Esophagus mucosa (tissue), 1 donor: ENCODE data around the gene MAPKAP1. TPM values are rescaled to one million over a fixed set of nuclear protein-coding genes. Genes with fewer than 3 reads are reported as not detected.

Source experiments
- ATAC-seq: fragments of 200-7000 bp; cut with Tn5 transposase; one replicate; pipeline ENCODE4 v1.9.1; 2020
- total RNA-seq: library from RNA; stranded (reverse); gene quantifications from one replicate; pipeline ENCODE4 v1.2.4, GENCODE V29; 2023
- donor health status: DM: yes; HTN: yes; CAD: no.

MAPKAP1 gene
- total RNA-seq, 1 donor from 2014 or later, result 57.1 TPM

DNA sequence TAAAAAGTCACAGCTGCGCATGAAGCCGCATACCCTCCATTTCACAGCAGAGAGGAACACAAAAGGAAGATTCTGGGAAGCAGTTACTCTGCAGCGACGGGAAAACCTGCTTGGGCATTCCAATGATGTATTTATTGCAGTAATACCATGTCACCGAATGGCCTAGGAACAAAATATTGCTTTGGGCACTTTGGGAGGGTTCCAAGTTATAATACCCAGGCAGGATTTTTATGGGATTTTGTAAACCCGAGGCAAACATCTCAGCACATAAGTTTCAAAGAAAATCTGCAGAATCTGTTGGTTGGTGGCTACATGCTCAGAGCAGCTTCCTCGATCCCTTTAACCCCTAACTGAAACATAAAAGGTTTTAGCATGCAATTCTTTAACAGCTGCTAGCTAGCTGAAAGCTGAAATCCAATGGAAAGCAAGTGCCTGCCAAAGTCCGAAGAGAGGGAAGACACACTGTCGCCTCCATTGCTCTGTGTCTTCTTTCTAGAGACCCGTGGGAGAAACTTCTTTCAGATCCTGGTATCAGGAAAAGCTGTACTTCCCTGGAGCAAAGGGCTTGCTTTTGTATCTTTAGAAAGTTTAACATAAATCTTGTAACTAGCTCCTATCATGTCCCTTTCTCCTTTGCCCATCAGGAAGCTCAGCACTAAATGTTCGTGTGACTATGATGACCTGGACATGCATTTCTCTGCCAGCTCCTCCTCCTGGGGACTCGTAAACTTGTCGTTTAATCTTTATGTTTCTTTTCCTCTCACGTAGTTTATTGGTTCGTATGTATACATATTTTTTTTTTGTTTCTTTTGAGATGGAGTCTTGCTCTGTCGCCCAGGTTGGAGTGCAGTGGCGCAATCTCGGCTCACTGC, 195.0 kb downstream of the MAPKAP1 start:
- ATAC-seq, result no peak

- no peak for ATAC-seq
Observed at GRCh38 chr9:125510980-125511379, 196.0 kb downstream of the MAPKAP1 start.

DNA sequence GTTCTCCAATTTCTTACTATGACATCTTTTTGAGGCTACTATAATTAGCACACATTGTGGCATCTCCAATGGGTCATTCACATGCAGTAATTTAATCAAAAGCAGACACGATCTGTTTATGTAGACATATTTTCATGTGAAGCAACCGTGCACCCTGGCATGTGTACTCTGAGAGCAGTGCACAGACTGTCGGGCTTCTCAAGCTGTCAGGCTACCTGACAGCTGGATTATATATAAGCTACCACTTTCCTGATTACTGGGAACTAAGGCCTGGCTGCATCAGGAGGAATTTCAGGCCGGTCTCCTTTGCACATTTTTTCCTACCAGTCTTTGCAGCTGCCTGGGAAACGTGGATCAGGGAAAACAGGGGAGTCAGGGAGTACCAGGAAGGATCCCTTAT, 197.5 kb downstream of the MAPKAP1 start:
- no peak for ATAC-seq

- no peak for ATAC-seq
Observed at GRCh38 chr9:125508249-125508648, 198.8 kb downstream of the MAPKAP1 start.

- no peak for ATAC-seq
Observed at GRCh38 chr9:125507226-125507625, 199.8 kb downstream of the MAPKAP1 start.

DNA sequence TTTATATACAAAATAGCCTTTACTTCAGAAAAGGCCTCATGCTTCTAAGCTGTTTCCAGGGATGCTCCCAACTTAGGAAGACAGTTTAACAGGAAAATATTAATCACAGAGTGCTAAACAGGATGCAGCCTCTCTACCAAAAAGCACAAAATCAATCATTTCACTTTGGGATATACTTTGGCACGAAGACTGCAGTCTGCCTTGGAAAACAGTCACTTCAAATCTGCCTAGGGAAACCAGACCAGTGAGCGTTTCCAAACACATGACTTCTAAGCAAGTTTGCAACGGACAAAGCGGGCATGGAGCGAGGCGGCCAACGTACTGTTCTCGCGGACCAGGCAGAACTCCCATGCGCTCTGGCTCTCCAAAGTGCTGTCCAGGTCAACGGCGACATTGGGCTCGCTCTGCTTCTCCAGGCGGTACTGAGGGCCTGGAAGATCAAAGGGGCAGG, 201.0 kb downstream of the MAPKAP1 start:
- no peak for ATAC-seq

DNA sequence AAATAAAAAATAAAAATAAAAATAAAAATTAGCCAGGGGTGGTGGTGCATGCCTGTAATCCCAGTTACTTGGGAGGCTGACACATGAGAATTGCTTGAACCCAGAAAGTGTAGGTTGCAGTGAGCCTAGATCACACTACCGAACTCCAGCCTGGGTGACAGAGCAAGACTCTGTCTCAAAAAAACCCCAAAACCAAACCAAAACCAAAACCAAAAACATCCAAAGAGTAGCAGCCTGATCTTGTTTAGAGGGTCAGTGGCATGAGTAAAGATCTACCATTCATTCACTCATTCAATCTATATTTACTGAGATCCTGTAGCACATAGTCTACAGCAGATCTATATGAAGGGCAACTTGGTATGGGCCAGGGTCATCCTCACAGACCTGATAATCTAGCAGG, 202.4 kb downstream of the MAPKAP1 start:
- no peak for ATAC-seq

- ATAC-seq, result no peak
Observed at GRCh38 chr9:125497906-125498305, 209.1 kb downstream of the MAPKAP1 start.

GRCh38 chr9:125497478-125497877, 209.5 kb downstream of the MAPKAP1 start:
- ATAC-seq, result no peak

- no peak for ATAC-seq
Observed at GRCh38 chr9:125496313-125496834, 210.6 kb downstream of the MAPKAP1 start.

DNA sequence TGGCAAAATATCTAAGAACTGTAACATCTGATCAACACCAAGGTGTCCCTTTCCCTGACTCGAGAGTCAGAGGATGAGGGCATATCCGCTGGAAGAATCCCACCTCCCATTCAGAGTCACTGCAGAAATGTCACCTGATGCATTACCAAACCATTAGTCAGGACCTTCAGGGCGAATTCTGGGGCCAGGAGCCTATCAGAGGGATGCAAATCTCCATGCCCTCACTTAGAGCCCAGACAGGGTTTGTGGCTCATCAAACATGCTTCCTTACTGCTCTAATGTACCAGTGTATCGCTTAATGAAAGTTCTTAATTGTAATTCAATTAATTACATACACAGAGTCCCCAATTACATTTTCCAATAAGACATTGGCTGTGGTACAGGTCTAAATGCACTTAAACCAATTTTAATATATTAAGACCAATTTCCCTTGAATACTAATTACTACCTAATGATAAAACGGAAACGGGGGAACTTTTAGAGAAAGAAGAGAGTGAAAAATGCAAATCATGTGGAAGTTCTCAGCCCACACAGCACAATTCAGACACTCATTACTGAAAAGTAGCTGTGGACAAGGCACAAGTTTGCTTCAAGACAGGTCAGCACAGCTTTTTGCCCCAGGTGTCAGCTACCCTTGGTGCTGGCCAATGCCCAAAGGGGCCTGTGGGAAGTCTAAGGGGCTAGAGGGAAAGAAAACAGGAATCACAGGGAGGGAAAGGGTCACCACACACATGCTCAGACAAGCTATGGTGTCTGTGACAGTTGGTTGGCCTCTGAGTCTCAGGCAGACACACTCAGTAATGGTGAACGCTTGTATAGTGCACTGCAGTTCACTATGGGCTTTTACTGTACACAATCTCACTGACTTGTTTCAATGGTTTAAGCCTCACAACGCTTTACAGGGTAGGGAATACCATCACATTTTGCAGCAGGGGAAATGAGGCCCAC, 211.6 kb downstream of the MAPKAP1 start:
- ATAC-seq, result no peak

DNA sequence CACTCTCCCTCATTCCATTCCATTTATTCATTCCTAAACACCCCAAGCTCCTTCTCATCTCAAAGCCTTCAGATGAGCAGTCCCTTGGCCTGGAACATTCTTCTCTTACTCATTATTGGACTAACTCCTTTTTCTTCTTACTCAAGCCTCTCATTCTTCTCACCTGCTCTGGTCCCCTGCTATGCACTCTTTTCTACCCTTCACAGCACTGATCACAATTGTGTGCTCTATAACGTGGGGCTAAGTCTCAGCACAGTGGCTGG, 212.4 kb downstream of the MAPKAP1 start:
- ATAC-seq, result no peak

- no peak for ATAC-seq
Observed at GRCh38 chr9:125493881-125494652, 212.9 kb downstream of the MAPKAP1 start.

GRCh38 chr9:125493384-125493783, 213.6 kb downstream of the MAPKAP1 start:
- no peak for ATAC-seq

DNA sequence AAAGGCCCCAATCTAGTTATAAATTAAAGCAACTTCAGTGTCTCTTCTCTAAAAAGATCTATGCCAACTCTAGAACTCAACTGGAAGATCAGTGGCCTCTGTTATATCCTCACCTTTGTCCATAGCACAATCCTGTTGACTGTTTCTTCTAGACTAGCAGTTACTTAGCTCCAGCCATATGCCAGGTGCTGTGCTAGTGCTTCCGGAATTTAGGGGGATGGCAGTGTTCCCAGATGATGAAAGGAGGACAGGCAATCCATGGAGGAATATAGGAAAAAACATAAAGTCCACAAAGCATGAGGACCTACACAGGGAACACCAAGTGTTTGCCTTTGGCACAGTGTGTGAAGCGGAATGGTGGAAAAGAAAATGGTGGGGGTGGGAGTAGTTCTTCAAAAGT, 214.3 kb downstream of the MAPKAP1 start:
- ATAC-seq, result no peak

- ATAC-seq, result no peak
Observed at GRCh38 chr9:125487842-125488241, 219.2 kb downstream of the MAPKAP1 start.

- ATAC-seq, result peak; percentile 18
Observed at GRCh38 chr9:125486576-125486975, 220.4 kb downstream of the MAPKAP1 start.

GRCh38 chr9:125486152-125486508, 220.9 kb downstream of the MAPKAP1 start:
- ATAC-seq, result no peak

DNA sequence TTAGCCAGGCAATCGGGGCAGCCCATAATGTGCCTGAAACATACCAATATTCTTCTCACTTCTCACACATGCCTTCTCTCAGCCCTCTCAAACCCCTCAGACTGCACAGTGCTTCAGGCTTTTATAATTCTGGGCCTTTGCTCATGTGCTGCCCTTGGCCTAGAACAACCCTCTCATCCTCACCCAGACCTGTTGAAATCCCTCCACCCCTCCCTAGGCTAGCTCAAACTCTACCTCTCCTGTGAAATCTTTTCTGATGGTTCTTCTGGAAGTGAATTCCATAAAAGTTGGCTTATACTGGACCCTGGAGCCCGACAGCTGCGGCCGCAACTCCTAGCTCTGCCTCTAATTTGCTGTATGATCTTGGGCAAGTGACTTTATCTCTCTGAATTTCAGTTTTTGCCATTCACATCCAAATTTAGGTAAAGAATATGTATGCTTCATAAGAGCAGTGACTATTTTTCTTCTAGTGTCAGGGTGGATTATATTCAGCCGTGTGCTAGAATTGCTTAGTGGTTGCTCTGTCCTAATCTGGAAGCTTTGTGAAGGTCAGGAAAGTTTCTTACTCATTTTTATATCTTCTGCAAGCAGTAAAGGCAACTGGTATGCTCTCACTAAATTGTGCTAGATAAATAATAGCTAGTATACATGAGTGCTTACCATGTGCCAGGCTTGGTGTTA, 221.4 kb downstream of the MAPKAP1 start:
- ATAC-seq, result no peak

- peak; percentile 25 for ATAC-seq
Observed at GRCh38 chr9:125484350-125485282, 222.4 kb downstream of the MAPKAP1 start.

GRCh38 chr9:125483697-125484096, 223.3 kb downstream of the MAPKAP1 start:
- no peak for ATAC-seq
